Fibroblast of mammary gland (primary cell): ENCODE results near the gene DPAGT1.

Experiments
- DNase-seq: peaks from one replicate; pipeline ENCODE4 v3.0.0-alpha.2; 2010; ENCODE audit warnings: low read depth
- H3K4me3 ChIP-seq: 2 replicates; pipeline ENCODE4 v1.5.1; 2011; ENCODE audit warnings: low read depth, mild to moderate bottlenecking, low read length, moderate library complexity; ENCODE audit not compliant: control insufficient read depth
- CTCF ChIP-seq: conservative IDR thresholded peaks from 2 replicates; pipeline ENCODE4 v1.5.1; 2011; ENCODE audit warnings: low read depth, low read length, inconsistent platforms; ENCODE audit not compliant: control insufficient read depth, insufficient read depth

The DPAGT1 gene

GRCh38 chr11:119110439-119110838 is 8.8 kb upstream of the DPAGT1 start:
- no peak for TF ChIP-seq CTCF
- DNase-seq: no peak
- H3K4me3 ChIP-seq: no peak overlapping the region

- H3K4me3 ChIP-seq: no peak overlapping the region
- no peak for TF ChIP-seq CTCF
- no peak for DNase-seq
Observed at GRCh38 chr11:119109843-119110242, 8.2 kb upstream of the DPAGT1 start.

GRCh38 chr11:119108857-119109221 is 7.2 kb upstream of the DPAGT1 start:
- DNase-seq: no peak
- no peak for TF ChIP-seq CTCF
- H3K4me3 ChIP-seq: peak overlapping the region; percentile 67

GRCh38 chr11:119108146-119108856 is 6.6 kb upstream of the DPAGT1 start:
- TF ChIP-seq CTCF: no peak
- DNase-seq: peak; percentile 14
- peak overlapping the region; percentile 67 for H3K4me3 ChIP-seq

- H3K4me3 ChIP-seq: peak overlapping the region; percentile 67
- no peak for DNase-seq
- no peak for TF ChIP-seq CTCF
Observed at GRCh38 chr11:119107538-119108145, 6.0 kb upstream of the DPAGT1 start.

GRCh38 chr11:119106564-119107537 is 5.2 kb upstream of the DPAGT1 start, which contains the start of gene C2CD2L:
Gene C2CD2L (plus strand): TSS chr11:119107344. CDS start chr11:119107742, 398 bp downstream.
- peak within 1 kb of the TSS; percentile 67 for H3K4me3 ChIP-seq
- peak; percentile 86 for DNase-seq
- no peak for TF ChIP-seq CTCF
